C4-2B (cell line): ENCODE data around the gene ZNF730.
"Not testable (repeated sequence)": the region's sequence is repeated elsewhere in the genome, so short reads cannot be mapped to it uniquely, and the experiment has no call there.

ENCODE experiments used
- H3K27ac ChIP-seq: fragments of 450-650 bp; 2 replicates; pipeline ENCODE4 v1.5.1; 2017
- CTCF ChIP-seq: fragments of 450-650 bp; conservative IDR thresholded peaks from 2 replicates; pipeline ENCODE4 v1.5.1; 2017; ENCODE audit warnings: mild to moderate bottlenecking
- ZFX ChIP-seq: fragments of 450-650 bp; IDR thresholded peaks from 2 replicates; pipeline ENCODE4 v1.6.1; 2017

The ZNF730 gene

GRCh38 chr19:23116802-23117571 is at the start of gene ZNF730:
TSS of gene ZNF730 (plus strand) at chr19:23117025. CDS start at chr19:23117174, 149 bp downstream.
- TF ChIP-seq ZFX, result no peak
- peak within 1 kb of the TSS; percentile 13; the same call in 1 of the 2 replicates for H3K27ac ChIP-seq

- no peak overlapping the region for H3K27ac ChIP-seq
- TF ChIP-seq ZFX (no peak), CTCF (no peak; the same call in 1 of the 2 replicates)
Measured at GRCh38 chr19:23070353-23071146, 46.3 kb upstream of the ZNF730 start.

GRCh38 chr19:23071147-23071511 is 45.7 kb upstream of the ZNF730 start:
- TF ChIP-seq CTCF (no peak), ZFX (no peak)
- H3K27ac ChIP-seq, result no peak overlapping the region

- TF ChIP-seq CTCF (no peak), ZFX (no peak)
- peak overlapping the region; percentile 44 for H3K27ac ChIP-seq
Measured at GRCh38 chr19:23075031-23075733, 41.6 kb upstream of the ZNF730 start.

- not testable (repeated sequence) for H3K27ac ChIP-seq
Measured at GRCh38 chr19:23077776-23078175, 39.0 kb upstream of the ZNF730 start.

GRCh38 chr19:23093832-23094231 is 23.0 kb upstream of the ZNF730 start:
- TF ChIP-seq CTCF, result no peak
- no peak for TF ChIP-seq ZFX
- H3K27ac ChIP-seq, result no peak overlapping the region

GRCh38 chr19:23095418-23095817 is 21.4 kb upstream of the ZNF730 start:
- TF ChIP-seq ZFX (no peak), CTCF (no peak)
- no peak overlapping the region for H3K27ac ChIP-seq

GRCh38 chr19:23098286-23098685 is 18.5 kb upstream of the ZNF730 start:
- no peak overlapping the region for H3K27ac ChIP-seq
- TF ChIP-seq ZFX (no peak), CTCF (no peak)
